Measurements from ENCODE around the gene APOL3.

- no peak for TF ChIP-seq POLR2A (IDR thresholded peaks at IDR 0.05)
- TF ChIP-seq CTCF (IDR thresholded peaks at IDR 0.05) = no peak
These were observed 57.6 kb downstream of the APOL3 start for GRCh38 chr22:36102995-36103394.

Measured in testis (tissue), 2 donors.